ENCODE results near the gene DNLZ. TPM values are rescaled to one million over a fixed set of nuclear protein-coding genes. Genes with fewer than 3 reads are reported as not detected.

Gene DNLZ
- total and polyA plus RNA-seq, 9 of the 15 experiments (the other 6 are each of a cell fraction or from before 2014, with no cell fraction given) = 0.17 to 44.6 (median 3.4) TPM

DNA sequence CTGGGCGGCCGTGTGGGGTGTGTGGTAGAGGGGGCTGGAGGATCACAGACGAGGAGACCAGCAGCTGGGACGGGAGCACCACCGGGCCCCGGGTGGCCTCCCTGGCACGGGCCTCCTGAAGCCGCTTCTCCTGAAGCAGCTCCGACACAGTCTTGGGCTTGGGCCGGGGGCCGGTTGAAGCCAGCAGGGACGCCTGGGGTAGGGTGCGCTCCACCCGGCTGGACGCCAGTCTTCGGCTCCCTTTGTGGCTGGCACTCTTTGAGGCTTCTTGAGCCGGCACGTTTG, 15.4 kb upstream of the DNLZ start (continued):
- TF ChIP-seq ARID1B (IDR thresholded peaks at IDR 0.05) (no peak), SIN3A (IDR thresholded peaks at IDR 0.05; ENCODE audit: borderline replicate concordance in 2 of 2, control insufficient read depth in 1 of 2, low read depth in 2 of 2, low read length in 2 of 2) (no peak), OTX1 (CRISPR knock-in tag; IDR thresholded peaks at IDR 0.05) (no peak), HDAC3 (IDR thresholded peaks at IDR 0.05; ENCODE audit: borderline replicate concordance, partially characterized antibody) (no peak), ZKSCAN1 (IDR thresholded peaks at IDR 0.05; ENCODE audit: low read depth, low read length) (no peak), ZNF609 (CRISPR knock-in tag; IDR thresholded peaks at IDR 0.05; ENCODE audit: borderline replicate concordance) (no peak)

Data from K562 (cell line).